Epithelial cell of prostate (primary cell): Measurements from ENCODE around the gene ATP11A.

ENCODE experiments used
- DNase-seq: peaks from one replicate; pipeline ENCODE4 v3.0.0-alpha.2; 2011; ENCODE audit warnings: low read depth, low spot score
- H3K27ac ChIP-seq: fragments of 450-650 bp; 2 replicates; pipeline ENCODE4 v1.5.1; 2017; ENCODE audit warnings: mild to moderate bottlenecking

ATP11A gene

DNA sequence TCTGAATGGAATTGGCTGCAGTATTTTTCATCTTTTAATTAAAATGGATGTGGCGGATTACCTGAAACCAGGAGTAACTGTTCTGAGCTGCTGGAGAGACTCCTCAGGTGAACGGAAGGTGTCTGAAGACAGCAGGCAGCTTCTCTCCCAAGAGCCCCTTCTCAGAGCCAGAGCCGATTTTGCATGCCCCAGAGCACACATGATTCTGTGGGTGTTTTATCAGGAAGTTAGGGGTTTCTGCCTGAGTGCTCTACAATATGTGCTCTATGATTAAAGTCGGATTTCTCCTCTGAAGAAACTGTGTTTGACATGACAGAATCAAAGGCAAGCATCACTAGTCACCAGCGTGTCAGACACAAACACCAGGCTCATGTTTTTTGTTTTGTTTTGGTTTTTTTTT is 218.5 kb downstream of the ATP11A start:
- no peak for DNase-seq

DNA sequence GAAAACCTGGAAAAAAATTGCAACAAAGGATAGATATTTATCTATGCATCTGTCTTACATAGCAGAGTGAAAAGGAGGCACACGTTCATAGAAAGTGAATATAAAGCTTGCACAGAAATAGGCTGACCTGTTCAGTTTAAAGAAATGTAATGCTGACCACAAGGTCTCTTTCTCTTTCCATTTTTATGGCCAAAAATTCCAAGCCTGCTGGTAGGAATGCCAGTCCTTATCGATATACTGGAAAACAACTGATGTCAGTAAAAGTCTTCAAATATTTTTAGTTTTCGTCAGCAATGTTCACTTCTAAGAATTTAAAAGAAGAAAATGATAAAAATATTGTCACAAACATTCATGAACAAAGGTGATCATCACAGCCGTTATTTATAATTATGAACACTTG is 220.2 kb downstream of the ATP11A start:
- no peak for DNase-seq
- no peak overlapping the region for H3K27ac ChIP-seq

More for the DNA sequence above, 218.5 kb downstream of the ATP11A start:
- H3K27ac ChIP-seq, result no peak overlapping the region

DNA sequence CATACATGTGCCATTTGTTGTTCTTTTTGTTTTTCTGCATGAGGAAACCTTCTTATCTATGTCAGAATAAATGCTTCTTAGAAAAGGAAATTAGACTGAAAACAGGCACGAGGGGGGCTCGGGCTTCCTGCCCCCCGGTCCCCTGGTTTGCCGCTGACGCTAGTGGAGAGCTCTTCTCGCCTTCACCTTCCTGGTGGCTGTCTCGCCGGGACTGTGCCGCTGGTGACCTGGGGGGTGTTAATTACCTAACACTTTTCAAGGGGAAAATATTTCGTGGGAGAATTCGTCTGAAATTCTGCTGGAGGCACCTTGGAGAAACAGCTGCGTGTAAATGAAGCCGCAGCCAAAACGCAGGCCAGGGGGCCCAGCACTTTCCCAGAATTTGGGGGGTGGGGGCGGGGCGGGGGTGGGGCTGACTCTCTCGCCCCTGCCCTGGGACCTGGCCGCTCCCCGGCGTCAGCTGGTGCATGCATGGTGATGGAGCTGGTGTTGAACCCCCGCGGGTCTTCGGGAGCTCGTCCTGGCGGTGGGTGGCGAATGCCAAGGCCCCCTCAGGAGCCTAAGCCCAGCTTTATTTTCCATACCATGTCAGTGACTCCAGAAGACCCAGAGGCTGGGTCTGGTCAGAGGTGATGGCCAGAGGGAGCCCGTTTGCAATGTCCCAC is 220.9 kb downstream of the ATP11A start:
- no peak for DNase-seq

DNA sequence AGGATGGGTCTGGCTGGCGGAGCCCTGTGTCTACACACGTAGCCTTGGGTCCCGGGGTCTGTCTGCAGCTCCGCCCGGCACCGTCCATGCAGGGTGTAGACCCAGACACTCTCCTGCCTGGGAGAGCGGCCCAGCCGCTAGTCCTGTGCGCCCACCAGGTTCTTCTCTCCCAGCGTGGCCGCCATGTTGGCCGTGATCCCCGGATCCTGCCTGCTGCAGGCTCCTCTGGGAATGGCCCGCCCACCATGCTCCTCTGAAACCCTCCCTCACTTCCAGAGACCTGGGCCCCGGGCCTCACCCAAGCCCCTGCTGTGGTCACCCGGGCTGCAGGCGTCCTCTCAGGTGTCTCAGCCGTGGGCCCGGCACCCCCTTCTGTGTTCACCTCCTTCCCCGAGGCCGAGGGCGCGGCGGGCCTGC is 221.5 kb downstream of the ATP11A start:
- DNase-seq, result no peak
- H3K27ac ChIP-seq, result no peak overlapping the region

More for the DNA sequence above, 220.9 kb downstream of the ATP11A start:
- no peak overlapping the region for H3K27ac ChIP-seq

DNA sequence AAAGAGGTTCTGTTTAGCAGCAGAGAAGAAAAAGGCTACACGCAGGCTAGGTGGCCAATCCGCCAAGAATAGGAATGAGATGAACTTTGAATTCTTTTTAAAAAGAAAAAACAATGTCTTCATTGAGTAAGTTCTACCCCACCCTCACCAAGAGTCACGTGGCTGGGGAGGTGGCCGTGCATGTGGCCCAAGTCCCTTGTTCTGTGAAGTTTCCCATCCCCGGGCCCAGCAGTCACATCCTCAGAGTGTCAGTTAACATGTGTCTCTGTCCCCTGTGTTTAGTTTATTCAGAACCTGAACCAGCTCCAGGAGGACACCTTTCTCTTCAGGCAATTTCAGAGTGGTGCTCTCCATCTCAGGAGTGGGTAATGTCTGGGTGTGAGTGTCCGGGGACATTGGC is 222.0 kb downstream of the ATP11A start:
- no peak overlapping the region for H3K27ac ChIP-seq
- no peak for DNase-seq

DNA sequence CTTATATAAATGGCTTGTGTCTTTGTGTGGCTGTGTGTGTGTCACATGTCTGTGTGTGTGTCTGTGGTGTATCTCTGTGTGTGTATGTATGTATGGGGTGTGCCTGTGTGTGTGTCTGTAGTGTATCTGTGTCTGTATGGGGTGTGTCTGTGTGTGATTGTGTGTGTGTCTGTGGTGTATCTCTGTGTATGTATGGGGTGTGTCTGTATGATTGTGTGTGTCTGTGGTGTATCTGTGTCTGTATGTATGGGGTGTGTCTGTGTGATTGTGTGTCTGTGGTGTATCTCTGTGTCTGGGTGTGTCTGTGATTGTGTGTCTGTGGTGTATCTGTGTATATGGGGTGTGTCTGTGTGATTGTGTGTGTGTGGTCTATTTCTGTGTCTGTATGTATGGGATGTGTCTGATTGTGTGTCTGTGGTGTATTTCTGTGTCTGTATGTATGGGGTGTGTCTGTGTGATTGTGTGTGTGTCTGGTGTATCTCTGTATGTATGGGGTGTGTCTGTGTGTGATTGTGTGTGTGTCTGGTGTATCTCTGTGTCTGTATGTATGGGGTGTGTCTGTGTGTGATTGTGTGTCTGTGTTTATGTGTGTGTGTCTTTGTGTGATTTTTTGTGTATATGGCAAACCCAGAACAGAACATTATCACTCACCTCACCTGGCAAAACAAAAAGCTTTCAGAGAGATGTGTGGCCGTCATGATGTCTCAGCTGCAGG is 223.0 kb downstream of the ATP11A start:
- no peak for DNase-seq
- H3K27ac ChIP-seq, result no peak overlapping the region

DNA sequence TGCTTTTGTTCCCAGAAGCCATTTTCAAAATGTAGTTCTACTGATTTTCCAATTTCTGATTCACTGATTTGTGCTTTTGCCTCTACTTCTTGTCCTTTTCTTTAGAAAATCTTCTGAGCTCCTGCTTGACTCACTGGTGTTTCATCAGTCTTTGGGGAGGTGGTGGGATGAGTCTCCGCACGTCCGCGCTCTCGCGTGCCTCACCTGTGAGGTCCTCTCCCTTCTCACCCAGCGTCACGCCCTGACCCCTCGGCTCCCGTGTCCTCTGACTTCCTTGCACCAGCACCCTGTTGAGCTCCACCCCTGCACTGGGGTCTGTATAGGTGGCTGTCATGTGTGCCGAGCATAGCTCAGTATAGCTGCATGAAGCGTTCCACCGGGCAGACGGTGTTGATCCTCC is 226.5 kb downstream of the ATP11A start:
- no peak for DNase-seq
- no peak overlapping the region for H3K27ac ChIP-seq

DNA sequence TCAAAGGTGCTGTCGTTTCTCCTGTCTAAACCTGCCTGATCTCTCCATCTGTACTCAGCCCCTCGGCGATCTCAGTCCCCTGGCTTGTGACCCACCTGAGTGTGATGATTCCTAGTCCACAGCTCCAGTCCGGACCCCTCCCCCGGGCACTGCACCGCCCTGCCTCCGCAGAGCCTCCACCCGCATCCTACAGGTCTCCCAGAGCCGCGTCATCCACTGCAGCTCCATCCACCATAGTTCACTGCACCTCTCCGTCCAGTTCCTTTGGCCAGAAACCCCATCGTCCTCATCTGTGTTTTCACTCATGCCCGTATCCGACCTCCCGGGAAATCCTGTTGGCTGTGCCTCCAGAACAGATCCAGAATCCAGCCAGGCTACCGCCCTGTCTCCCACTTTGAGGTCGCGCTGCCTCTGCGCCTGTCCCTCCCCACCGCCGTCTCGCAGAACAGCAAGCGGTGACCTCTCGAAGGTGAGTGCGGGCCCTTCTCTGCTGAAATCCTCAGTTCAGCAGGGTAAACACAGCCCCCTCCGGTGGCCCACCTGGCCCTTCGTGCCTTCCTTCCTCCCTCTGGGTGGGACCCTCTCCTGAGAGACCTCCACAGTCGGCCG is 227.3 kb downstream of the ATP11A start:
- no peak for DNase-seq

DNA sequence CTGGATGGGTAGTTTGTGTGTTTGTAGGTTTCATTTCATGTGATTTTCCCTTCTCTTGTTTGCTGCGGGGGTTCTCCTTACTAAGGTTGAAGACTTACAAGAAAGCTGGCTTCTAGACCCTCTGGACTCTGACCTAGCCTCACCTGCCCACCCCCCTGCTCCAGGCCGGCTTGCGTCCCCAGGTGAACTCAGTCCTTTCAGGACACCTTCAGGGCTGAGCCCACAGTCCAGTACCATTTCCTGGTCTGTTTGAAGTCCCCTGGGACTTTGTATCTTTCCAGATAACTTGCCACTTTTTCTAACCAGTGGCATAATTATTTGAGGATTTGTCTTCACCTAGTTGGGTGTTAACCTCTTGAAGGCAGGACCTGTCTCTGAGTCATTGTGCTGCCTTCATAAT is 227.9 kb downstream of the ATP11A start:
- no peak for DNase-seq
- H3K27ac ChIP-seq, result no peak overlapping the region

More for the DNA sequence above, 227.3 kb downstream of the ATP11A start:
- H3K27ac ChIP-seq, result no peak overlapping the region

DNA sequence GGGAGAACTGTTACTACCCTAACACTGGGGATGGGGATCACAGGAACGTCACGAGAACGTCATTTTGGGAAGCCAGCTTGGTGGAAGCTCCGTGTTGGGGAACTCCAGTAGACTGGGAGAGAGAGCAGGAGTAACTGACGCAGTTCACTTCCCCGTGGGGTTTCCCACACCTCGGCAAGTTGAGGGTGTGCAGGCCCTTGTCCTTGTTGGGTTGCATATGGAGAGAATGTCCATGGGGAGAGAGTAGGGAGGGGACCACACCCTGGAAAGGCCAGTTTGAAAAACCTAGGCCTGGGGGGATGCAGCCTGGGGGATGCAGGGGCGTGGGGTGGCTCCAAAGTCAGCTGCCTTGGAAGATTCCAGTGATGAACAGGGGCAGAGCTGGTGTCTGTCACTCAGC is 228.4 kb downstream of the ATP11A start:
- H3K27ac ChIP-seq, result no peak overlapping the region
- DNase-seq, result no peak

DNA sequence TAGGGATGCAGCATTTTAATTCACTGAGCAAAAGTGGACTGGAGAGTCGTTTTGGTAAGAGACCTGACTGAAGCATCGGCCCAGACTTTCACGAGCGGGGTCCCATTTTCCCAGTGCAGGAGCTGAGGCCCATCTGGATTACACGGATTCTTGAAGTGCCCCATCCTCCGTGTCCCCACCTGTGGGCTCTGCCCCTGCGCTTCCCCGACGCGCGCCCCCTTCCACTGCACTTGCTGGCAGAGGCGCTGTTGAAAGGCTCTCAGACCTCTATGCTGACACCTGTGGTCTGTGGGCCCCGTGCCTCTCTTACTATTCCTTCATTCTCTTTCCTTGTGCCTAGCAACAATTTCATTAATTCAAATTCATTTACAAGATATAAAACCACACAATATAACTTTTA is 228.9 kb downstream of the ATP11A start:
- H3K27ac ChIP-seq, result no peak overlapping the region
- DNase-seq, result no peak

DNA sequence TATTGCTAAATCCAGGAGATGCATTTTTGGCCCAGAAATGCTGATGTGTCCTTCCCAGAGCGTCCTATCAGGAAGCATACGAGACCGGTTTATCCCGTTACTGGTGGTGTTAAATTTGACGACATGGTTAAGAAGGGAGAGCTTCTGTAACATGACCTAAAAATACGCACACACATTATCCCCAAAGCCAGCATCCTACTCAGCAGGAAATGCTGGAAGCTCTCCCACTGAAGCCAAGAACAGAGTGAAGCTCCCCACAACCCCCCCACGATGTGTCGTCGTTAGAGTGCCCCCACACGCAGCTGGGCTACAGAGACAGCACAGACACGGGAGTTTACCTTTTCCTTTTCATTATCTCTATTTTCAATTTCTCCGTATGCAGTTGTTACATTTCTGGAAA is 234.1 kb downstream of the ATP11A start:
- DNase-seq, result no peak
- H3K27ac ChIP-seq, result no peak overlapping the region

DNA sequence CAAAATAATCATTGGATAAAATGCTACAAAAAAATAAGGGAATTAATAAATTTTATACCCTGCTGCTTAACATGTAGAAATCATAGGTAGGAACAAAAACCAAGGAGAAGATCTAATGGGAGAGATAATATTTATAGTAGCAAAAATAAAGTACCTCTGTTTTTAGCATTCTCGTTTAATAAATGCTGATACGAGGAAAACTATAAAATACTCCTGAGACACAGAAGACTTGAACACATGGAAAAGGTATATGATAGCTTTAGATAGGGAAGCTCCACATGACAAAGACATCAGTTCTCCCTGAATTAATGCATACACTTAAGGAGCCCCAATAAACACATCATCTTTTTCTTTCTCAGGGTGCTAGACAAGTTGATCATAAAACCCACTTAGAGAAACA is 234.5 kb downstream of the ATP11A start:
- DNase-seq, result no peak
- no peak overlapping the region for H3K27ac ChIP-seq

DNA sequence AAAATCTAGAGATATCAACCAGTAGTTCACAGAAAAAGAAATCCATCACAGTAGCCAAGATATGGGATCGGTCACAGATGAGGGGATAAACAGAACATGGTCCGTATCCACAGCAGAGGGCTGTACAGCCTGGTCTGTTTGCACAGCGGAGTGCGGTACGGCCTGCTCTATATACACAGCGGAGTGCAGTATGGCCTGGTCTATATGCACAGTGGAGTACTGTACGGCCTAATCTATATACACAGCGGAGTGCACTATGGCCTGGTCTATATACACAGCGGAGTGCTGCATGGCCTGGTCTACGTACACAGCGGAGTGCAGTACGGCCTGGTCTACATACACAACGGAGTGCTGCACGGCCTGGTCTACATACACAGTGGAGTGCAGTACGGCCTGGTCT is 236.2 kb downstream of the ATP11A start:
- no peak overlapping the region for H3K27ac ChIP-seq
- DNase-seq, result no peak

DNA sequence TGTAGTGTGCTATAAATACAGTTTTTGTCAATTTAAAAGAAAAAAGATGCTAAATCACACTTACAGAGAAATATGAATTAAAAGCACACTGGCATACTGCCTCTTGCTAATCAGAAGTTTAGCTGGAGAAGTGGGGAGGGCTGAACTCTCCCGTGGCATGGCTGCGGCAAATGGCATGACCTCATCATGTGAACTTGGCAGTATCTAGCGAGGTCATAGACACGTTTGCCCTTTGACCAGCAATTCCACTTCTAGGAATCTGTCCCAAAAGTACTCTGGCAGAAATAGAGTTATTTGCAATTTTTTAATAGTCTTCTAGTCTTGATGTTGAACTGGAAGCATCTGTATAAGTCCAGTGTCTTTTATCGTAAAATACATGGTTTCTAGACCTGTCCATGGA is 237.2 kb downstream of the ATP11A start:
- H3K27ac ChIP-seq, result no peak overlapping the region
- DNase-seq, result no peak

DNA sequence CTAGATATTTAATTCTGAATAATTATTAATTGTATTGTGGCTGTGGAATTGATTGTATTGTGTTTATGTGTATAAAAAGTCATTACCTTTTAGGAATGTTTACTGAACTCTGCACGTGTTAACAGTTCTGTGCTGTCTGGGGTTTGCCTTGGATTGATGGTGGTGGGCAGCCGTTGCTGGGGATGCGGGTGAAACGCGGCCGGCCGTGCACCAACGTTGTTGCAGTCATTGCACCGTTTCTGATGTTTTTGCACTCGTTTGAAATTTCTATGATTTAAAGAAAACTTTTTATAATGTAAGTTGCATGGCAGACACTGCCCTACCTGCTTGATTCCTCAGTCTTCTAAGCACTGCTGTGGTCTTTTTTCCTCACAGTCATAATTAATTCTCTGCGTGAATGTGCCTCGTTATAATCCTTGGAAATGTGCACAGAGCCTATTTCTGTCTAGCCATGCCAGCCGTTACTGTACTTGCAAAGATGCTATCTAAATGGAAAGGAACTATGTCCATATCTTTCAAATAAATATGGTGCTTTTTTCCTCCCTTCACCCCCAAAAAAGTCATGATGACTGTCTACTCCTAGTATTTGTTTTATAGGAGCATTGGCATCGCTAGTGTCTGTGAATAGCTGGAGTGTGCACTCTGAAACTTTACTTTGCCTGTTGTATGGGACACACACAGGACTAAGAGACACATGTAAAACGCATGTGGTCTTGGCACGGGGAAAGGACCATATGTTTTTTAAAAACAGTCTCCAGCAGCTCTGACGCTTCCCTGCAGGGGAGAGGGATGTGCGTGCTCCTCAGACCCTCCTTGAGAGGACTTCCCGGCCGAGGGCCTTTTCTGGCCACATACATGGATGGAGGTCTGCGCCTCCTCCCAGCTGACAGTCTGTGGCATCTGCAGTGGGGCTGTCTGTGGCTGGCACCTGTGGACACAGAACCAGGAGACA is 238.5 kb downstream of the ATP11A start:
- DNase-seq, result no peak

DNA sequence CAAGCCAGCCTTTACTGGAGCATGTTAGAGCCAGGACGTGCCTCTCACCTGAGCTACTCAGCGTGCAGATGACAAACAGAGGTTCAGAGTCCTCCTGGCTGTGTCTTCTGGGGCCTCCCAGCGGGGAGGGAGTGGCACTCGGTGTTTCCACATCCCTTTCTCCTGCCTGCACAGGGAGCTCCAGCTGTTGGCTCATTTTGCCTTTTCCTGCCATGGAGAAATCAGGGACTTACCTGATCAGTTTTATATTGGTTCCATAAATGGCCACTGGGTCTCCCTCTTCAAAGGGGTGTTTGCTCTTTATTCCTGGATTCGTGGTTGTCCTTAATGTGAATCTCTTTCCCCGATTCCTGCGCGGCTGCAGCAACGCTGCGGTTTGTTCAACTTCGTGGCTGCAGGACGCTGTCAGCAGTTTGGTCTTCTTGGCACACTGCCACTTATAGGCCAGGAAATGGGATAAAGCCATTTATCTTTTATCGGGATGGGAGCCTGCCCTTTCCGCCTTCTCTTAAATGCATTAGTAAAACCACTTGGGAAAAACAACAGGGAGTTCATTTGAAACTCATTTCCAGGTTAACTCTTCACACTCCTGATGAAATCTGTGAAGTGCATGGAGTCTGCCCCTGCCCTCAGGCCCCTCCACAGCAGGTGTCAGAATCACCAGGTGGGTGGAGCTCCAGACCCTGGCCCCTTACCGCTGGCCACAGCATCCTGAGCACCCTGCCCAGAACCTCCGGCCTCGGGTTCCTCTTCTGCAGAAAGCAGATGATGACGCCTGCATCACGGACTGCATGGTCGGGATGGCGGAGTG is 239.3 kb downstream of the ATP11A start:
- no peak for DNase-seq
- no peak overlapping the region for H3K27ac ChIP-seq

More for the DNA sequence above, 238.5 kb downstream of the ATP11A start:
- H3K27ac ChIP-seq, result no peak overlapping the region

DNA sequence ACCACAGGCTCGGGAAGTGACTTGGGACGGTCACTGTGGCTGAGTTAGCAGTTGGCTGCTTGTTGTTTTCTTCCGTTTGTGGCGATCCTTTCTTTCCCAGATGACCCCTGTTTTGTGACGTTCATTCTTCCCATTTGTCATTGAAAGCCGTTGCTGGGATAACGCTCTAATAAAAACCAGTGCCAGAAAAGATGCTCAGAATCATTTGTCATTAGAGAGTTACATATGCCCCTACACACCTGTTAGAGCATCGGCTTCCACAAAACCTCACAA is 239.9 kb downstream of the ATP11A start:
- DNase-seq, result no peak
- H3K27ac ChIP-seq, result no peak overlapping the region

DNA sequence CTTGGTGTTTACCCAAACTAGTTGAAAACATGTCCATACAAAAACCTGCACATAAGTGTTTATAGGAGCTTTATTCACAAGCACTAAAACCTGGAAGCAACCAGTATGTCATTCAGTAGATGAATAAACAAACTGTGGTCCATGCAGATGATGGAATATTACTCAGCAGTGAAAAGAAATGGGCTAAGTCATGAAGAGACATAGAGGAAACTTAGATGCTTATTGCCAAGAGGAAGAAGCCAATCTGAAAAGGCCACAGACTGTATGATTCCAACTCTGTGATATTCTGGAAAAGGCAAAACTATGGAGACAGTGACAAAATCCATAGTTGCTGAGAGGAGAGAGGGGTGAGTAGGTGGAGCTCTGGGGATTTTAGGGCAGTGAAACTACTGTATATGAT is 240.4 kb downstream of the ATP11A start:
- H3K27ac ChIP-seq, result no peak overlapping the region
- DNase-seq, result no peak
